Spleen (tissue), 7 donors: ENCODE data around the gene FMN2.

Experiments
- POLR2A ChIP-seq, 3 donors: fragments of 450-650 bp; IDR thresholded peaks; one replicate each; pipeline ENCODE4 v1.5.1; 2017; ENCODE audit warnings: antibody characterized with exemption in 3 of 3, mild to moderate bottlenecking in 1 of 3
- TF ChIP-seq, protein P1 (sequence below), 11 experiments: fragments of 200-600 bp in 7 of 11; fragments of 450-650 bp in 4 of 11; sonication (generic) in 4 of 11; IDR thresholded peaks in 8 of 11; conservative IDR thresholded peaks in 3 of 11; 1 replicate in 7 of 11; 2 replicates in 4 of 11; pipeline versions ENCODE4 v1.4.0 to v1.8.0; 2016 to 2021; ENCODE audit warnings: antibody characterized with exemption in 11 of 11, inconsistent platforms in 4 of 11, mild to moderate bottlenecking in 1 of 11
- donor health status: DM: no; HTN: no; CAD: no; lungs with moderate emphysema.
- donor health status: DM: no; HTN: no; CAD: no.
- donor health status: DM: no; HTN: no; CAD: no.

DNA sequence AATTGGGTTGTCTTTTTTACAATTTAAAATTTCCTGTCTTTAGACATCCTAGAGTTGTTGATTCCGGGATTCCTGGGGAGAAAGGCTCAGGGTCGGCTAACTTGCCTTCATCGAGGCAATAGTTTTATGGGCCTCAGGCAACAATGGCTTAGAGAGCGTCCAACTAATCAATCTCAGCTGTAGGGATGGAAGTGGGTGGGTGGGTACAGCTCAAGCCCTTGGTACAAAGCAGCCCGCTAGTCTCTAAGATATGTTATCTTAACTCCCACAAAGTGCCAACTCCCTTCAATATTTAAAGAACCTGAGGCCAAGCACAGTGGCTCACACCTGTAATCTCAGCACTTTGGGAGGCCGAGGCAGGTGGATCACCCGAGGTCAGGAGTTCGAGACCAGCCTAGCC, 6.9 kb upstream of the FMN2 start:
- TF ChIP-seq, protein P1, sequence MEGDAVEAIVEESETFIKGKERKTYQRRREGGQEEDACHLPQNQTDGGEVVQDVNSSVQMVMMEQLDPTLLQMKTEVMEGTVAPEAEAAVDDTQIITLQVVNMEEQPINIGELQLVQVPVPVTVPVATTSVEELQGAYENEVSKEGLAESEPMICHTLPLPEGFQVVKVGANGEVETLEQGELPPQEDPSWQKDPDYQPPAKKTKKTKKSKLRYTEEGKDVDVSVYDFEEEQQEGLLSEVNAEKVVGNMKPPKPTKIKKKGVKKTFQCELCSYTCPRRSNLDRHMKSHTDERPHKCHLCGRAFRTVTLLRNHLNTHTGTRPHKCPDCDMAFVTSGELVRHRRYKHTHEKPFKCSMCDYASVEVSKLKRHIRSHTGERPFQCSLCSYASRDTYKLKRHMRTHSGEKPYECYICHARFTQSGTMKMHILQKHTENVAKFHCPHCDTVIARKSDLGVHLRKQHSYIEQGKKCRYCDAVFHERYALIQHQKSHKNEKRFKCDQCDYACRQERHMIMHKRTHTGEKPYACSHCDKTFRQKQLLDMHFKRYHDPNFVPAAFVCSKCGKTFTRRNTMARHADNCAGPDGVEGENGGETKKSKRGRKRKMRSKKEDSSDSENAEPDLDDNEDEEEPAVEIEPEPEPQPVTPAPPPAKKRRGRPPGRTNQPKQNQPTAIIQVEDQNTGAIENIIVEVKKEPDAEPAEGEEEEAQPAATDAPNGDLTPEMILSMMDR (IDR thresholded peaks at IDR 0.05 in 8 of 11, conservative IDR thresholded peaks at IDR 0.05 in 3 of 11): no peak
- TF ChIP-seq POLR2A (IDR thresholded peaks at IDR 0.05): no peak
